Sigmoid colon (tissue), 7 donors: ENCODE measurements around the gene KCNA10. TPM values are rescaled to one million over a fixed set of nuclear protein-coding genes. Genes with fewer than 3 reads are reported as not detected.

ENCODE experiments used
- DNase-seq: peaks from one replicate; pipeline ENCODE4 v3.0.0-alpha.2; 2019
- H3K27ac ChIP-seq, 4 donors: fragments of 200-600 bp; sonication (generic); one replicate each; pipeline ENCODE4 v1.5.1; 2016 to 2019; ENCODE audit warnings: mild to moderate bottlenecking in 1 of 4
- H3K27me3 ChIP-seq, 3 donors: fragments of 200-600 bp; sonication (generic); one replicate each; pipeline ENCODE4 v1.5.1; 2019; ENCODE audit warnings: mild to moderate bottlenecking in 1 of 3
- H3K36me3 ChIP-seq, 4 donors: fragments of 200-600 bp; sonication (generic); one replicate each; pipeline ENCODE4 v1.5.1; 2016 to 2019
- H3K4me1 ChIP-seq, 4 donors: fragments of 200-600 bp; sonication (generic); one replicate each; pipeline ENCODE4 v1.5.1; 2017 to 2019
- H3K4me3 ChIP-seq, 4 donors: fragments of 200-600 bp; sonication (generic); one replicate each; pipeline ENCODE4 v1.5.1; 2017 to 2019; ENCODE audit warnings: mild to moderate bottlenecking in 2 of 4, moderate library complexity in 1 of 4
- H3K9me3 ChIP-seq, 4 donors: fragments of 200-600 bp in 3 of 4; sonication (generic) in 3 of 4; one replicate each; pipeline versions ENCODE4 v1.5.1 to v1.6.1; 2013 to 2019
- CTCF ChIP-seq, 4 experiments: fragments of 450-650 bp in 3 of 4; fragments of 200-600 bp in 1 of 4; IDR thresholded peaks; one replicate each; pipeline ENCODE4 v1.5.1; 2016 to 2019; ENCODE audit warnings: antibody characterized with exemption in 4 of 4, mild to moderate bottlenecking in 3 of 4, moderate library complexity in 2 of 4
- EP300 ChIP-seq, 4 donors: sonication (generic); formaldehyde crosslinking; IDR thresholded peaks; one replicate each; pipeline ENCODE4 v1.6.1; 2017; ENCODE audit warnings: antibody characterized with exemption in 4 of 4
- POLR2A ChIP-seq, 2 donors: fragments of 450-650 bp; IDR thresholded peaks; one replicate each; pipeline ENCODE4 v1.6.1; 2016; ENCODE audit warnings: antibody characterized with exemption in 2 of 2, mild to moderate bottlenecking in 2 of 2, moderate library complexity in 2 of 2
- POLR2AphosphoS5 ChIP-seq, 4 donors: sonication (generic); formaldehyde crosslinking; IDR thresholded peaks; one replicate each; pipeline ENCODE4 v1.6.1; 2017; ENCODE audit warnings: antibody characterized with exemption in 4 of 4
- WGBS, 2 donors: extraction: QIAGEN DNeasy Blood & Tissue Kit; methylation state at CpG; one replicate each; pipeline ENCODE4 v1.1.7; 2013; 5-methylcytosine and 5-hydroxymethylcytosine counted together
- intact Hi-C: fragments of 100-400 bp; cut with DNase I; formaldehyde crosslinking; loops from one replicate; pipeline ENCODE4 v1.15.1; 2023
- polyA plus RNA-seq, 3 donors: library from polyadenylated mRNA; stranded (reverse); fragments of 200-250 nt; gene quantifications; one replicate each; pipeline ENCODE4 v1.2.3, GENCODE V29; 2013
- total RNA-seq, 4 donors: library from RNA; depleted of rRNA; stranded (reverse); fragments of >200 nt; gene quantifications; one replicate each; pipeline ENCODE4 v1.1.0, GENCODE V29; 2016
- donor health status: healthy with polysubstance abuse.
- donor health status: Bipolar disorder and iron deficiency.
- donor health status: healthy.

KCNA10 gene
- total and polyA plus RNA-seq, 7 donors, result not detected

GRCh38 chr1:110475362-110476027, 43.5 kb downstream of the KCNA10 start:
- no peaks in the 10 kb centered on the region for H3K9me3 ChIP-seq
- H3K4me1 ChIP-seq, result no peaks in the 10 kb centered on the region
- TF ChIP-seq CTCF (IDR thresholded peaks at IDR 0.05) (no peak), EP300 (IDR thresholded peaks at IDR 0.05) (no peak), POLR2A (IDR thresholded peaks at IDR 0.05) (no peak), POLR2AphosphoS5 (IDR thresholded peaks at IDR 0.05) (no peak)
- 91 to 96% methylated on average over 5 of the region's 5 CpGs for WGBS, 2 donors
- intact Hi-C loops, result no loop called here
- no peak overlapping the region for H3K27ac ChIP-seq
- no peak for DNase-seq
- H3K27me3 ChIP-seq, result no peaks in the 10 kb centered on the region
- no peak overlapping the region for H3K4me3 ChIP-seq
- no peaks in the 10 kb centered on the region for H3K36me3 ChIP-seq

GRCh38 chr1:110474444-110474843, 44.5 kb downstream of the KCNA10 start:
- no peaks in the 10 kb centered on the region for H3K27me3 ChIP-seq
- H3K36me3 ChIP-seq, result no peaks in the 10 kb centered on the region
- TF ChIP-seq CTCF (IDR thresholded peaks at IDR 0.05), result no peak
- TF ChIP-seq POLR2AphosphoS5 (IDR thresholded peaks at IDR 0.05), result no peak
- TF ChIP-seq POLR2A (IDR thresholded peaks at IDR 0.05), result no peak
- no peak for TF ChIP-seq EP300 (IDR thresholded peaks at IDR 0.05)
- WGBS, 2 donors, result 94 to 97% methylated on average over 6 of the region's 6 CpGs
- H3K4me3 ChIP-seq, result no peak overlapping the region
- no peak overlapping the region for H3K27ac ChIP-seq
- H3K9me3 ChIP-seq, result no peaks in the 10 kb centered on the region
- no peaks in the 10 kb centered on the region for H3K4me1 ChIP-seq
- no peak for DNase-seq
- intact Hi-C loops, result no loop called here

GRCh38 chr1:110472546-110472945, 46.4 kb downstream of the KCNA10 start:
- WGBS, 2 donors, result 84 to 85% methylated on average over 10 of the region's 10 CpGs
- H3K27ac ChIP-seq, result no peak overlapping the region
- no peak overlapping the region for H3K4me3 ChIP-seq
- H3K36me3 ChIP-seq, result no peaks in the 10 kb centered on the region
- H3K27me3 ChIP-seq, result no peaks in the 10 kb centered on the region
- intact Hi-C loops, result no loop called here
- no peaks in the 10 kb centered on the region for H3K9me3 ChIP-seq
- H3K4me1 ChIP-seq, result no peaks in the 10 kb centered on the region
- no peak for TF ChIP-seq EP300 (IDR thresholded peaks at IDR 0.05)
- no peak for DNase-seq

GRCh38 chr1:110471131-110471530, 47.8 kb downstream of the KCNA10 start:
- no peak for DNase-seq
- no peak for TF ChIP-seq CTCF (IDR thresholded peaks at IDR 0.05)
- TF ChIP-seq POLR2A (IDR thresholded peaks at IDR 0.05), result no peak
- no peak for TF ChIP-seq EP300 (IDR thresholded peaks at IDR 0.05)
- TF ChIP-seq POLR2AphosphoS5 (IDR thresholded peaks at IDR 0.05), result no peak

More at GRCh38 chr1:110471131-110471530, 47.8 kb downstream of the KCNA10 start:
- no peaks in the 10 kb centered on the region for H3K36me3 ChIP-seq
- H3K27ac ChIP-seq, result no peak overlapping the region
- WGBS, 2 donors, result 61 to 73% methylated on average over 3 of the region's 3 CpGs
- H3K9me3 ChIP-seq, result no peaks in the 10 kb centered on the region
- no peak overlapping the region for H3K4me3 ChIP-seq
- no peaks in the 10 kb centered on the region for H3K4me1 ChIP-seq
- no peaks in the 10 kb centered on the region for H3K27me3 ChIP-seq
- intact Hi-C loops, result no loop called here

Other genes starting within 250 kb of the KCNA10 start
- gene RBM15, start 179.8 kb downstream of the KCNA10 start, total RNA-seq, result 10 to 100 TPM; 23.2 to 32.1 (median 25.5) TPM
- gene RBM15, start 179.8 kb downstream of the KCNA10 start, polyA plus RNA-seq, result 1 to 10 TPM; 1.8 to 8.9 (median 2.5) TPM
- gene SLC16A4, start 128.1 kb downstream of the KCNA10 start, total RNA-seq, result 10 to 100 TPM in 1 of 4 donors, 1 to 10 TPM in 3; 3.7 to 10.2 (median 7.5) TPM
- 1 to 10 TPM in 2 of 3 donors, not detected in 1; 1.6 to 3.0 TPM for gene SLC16A4, start 128.1 kb downstream of the KCNA10 start, polyA plus RNA-seq
- 100 to 1,000 TPM in 2 of 4 donors, 10 to 100 TPM in 2; 61.2 to 117 (median 91.4) TPM for gene LAMTOR5, start 111.5 kb downstream of the KCNA10 start, total RNA-seq
- gene LAMTOR5, start 111.5 kb downstream of the KCNA10 start, polyA plus RNA-seq, result 100 to 1,000 TPM; 249 to 543 (median 418) TPM
- gene PROK1, start 68.0 kb downstream of the KCNA10 start, total RNA-seq, result 1 to 10 TPM in 1 of 4 donors, not detected in 3; 3.2 TPM
- gene PROK1, start 68.0 kb downstream of the KCNA10 start, polyA plus RNA-seq, result under 1 TPM in 2 of 3 donors, not detected in 1; 0.09 to 0.46 TPM
- gene KCNA2, start 87.2 kb upstream of the KCNA10 start, total RNA-seq, result 1 to 10 TPM in 3 of 4 donors, under 1 TPM in 1; 0.82 to 5.8 (median 2.2) TPM
- gene KCNA2, start 87.2 kb upstream of the KCNA10 start, polyA plus RNA-seq, result under 1 TPM in 2 of 3 donors, not detected in 1; under 0.01 to 0.69 TPM
- gene KCNA3, start 155.8 kb upstream of the KCNA10 start, total RNA-seq, result 1 to 10 TPM in 1 of 4 donors, under 1 TPM in 2, not detected in 1; 0.71 to 1.8 (median 0.82) TPM
- gene KCNA3, start 155.8 kb upstream of the KCNA10 start, polyA plus RNA-seq, result 1 to 10 TPM in 1 of 3 donors, not detected in 2; 4.3 TPM